Lung (tissue), 12 donors: ENCODE measurements around the gene SSU72. TPM values are rescaled to one million over a fixed set of nuclear protein-coding genes. Genes with fewer than 3 reads are reported as not detected.
A peak's percentile ranks its signal among the peaks of the same experiment; 100 is the strongest.

ENCODE experiments used
- ATAC-seq: fragments of 200-7000 bp; cut with Tn5 transposase; one replicate; pipeline ENCODE4 v1.9.1; 2020; ENCODE audit warnings: moderate number of reproducible peaks; ENCODE audit not compliant: insufficient read depth, low FRiP score
- DNase-seq, 3 donors: peaks; one replicate each; pipeline ENCODE4 v3.0.0-alpha.2; 2013 to 2017
- H3K27ac ChIP-seq, 2 donors: one replicate each; pipeline ENCODE4 v1.5.1; 2013; ENCODE audit warnings: mild to moderate bottlenecking in 2 of 2, moderate library complexity in 2 of 2, control low read depth in 1 of 2, inconsistent platforms in 1 of 2, low read depth in 1 of 2, low read length in 1 of 2
- H3K27me3 ChIP-seq, 3 donors: one replicate each; pipeline ENCODE4 v1.5.1; 2013; ENCODE audit warnings: low read length in 2 of 3; ENCODE audit not compliant: control insufficient read depth in 3 of 3, insufficient read depth in 3 of 3
- H3K36me3 ChIP-seq, 4 donors: one replicate each; pipeline ENCODE4 v1.5.1; 2013; ENCODE audit warnings: low read length in 4 of 4, mild to moderate bottlenecking in 1 of 4, moderate library complexity in 1 of 4; ENCODE audit not compliant: control insufficient read depth in 4 of 4, insufficient read depth in 4 of 4
- H3K4me1 ChIP-seq, 5 donors: one replicate each; pipeline ENCODE4 v1.5.1; 2013; ENCODE audit warnings: low read length in 5 of 5, mild to moderate bottlenecking in 2 of 5, moderate library complexity in 1 of 5; ENCODE audit not compliant: control insufficient read depth in 5 of 5, insufficient read depth in 5 of 5
- H3K4me3 ChIP-seq: one replicate; pipeline ENCODE4 v1.5.1; 2013; ENCODE audit warnings: mild to moderate bottlenecking, control low read depth, moderate library complexity
- H3K9ac ChIP-seq, 2 donors: one replicate each; pipeline ENCODE4 v1.5.1; 2013; ENCODE audit warnings: low read length in 2 of 2, control low read depth in 1 of 2; ENCODE audit not compliant: insufficient read depth in 1 of 2
- H3K9me3 ChIP-seq, 4 donors: one replicate each; pipeline ENCODE4 v1.5.1; 2013; ENCODE audit warnings: low read length in 3 of 4, mild to moderate bottlenecking in 1 of 4, moderate library complexity in 1 of 4; ENCODE audit not compliant: control insufficient read depth in 4 of 4, insufficient read depth in 3 of 4
- CTCF ChIP-seq: IDR thresholded peaks from 2 replicates; pipeline ENCODE4 v1.5.1; 2012; ENCODE audit warnings: mild to moderate bottlenecking; ENCODE audit errors: control extremely low read depth, extremely low read depth
- WGBS, 2 donors: extraction: QIAGEN DNeasy Blood & Tissue Kit; methylation state at CpG; one replicate each; pipeline ENCODE4 v1.1.7; 2013; 5-methylcytosine and 5-hydroxymethylcytosine counted together
- polyA plus RNA-seq, 2 donors: library from polyadenylated mRNA; stranded (reverse); fragments of 200-250 nt; gene quantifications; one replicate each; pipeline ENCODE4 v1.2.1, GENCODE V29; 2013
- total RNA-seq, 2 donors: library from RNA; depleted of rRNA in 1 of 2; stranded (reverse); fragments of >200 nt in 1 of 2; gene quantifications; one replicate each; pipeline ENCODE4 v1.2.1, GENCODE V29; 2014 to 2021
- donor health status: control.
- donor health status: control.
- donor health status: Bipolar disorder and iron deficiency.
- donor health status: healthy.
- donor health status: DM: yes; HTN: yes; CAD: no.

SSU72 gene
- total and polyA plus RNA-seq, 4 donors, result 63.7 to 128 (median 100) TPM

- WGBS, 2 donors, result 86 to 89% methylated on average over 13 of the region's 13 CpGs
- no peak overlapping the region for H3K27ac ChIP-seq
- H3K4me3 ChIP-seq, result no peak overlapping the region
- H3K4me1 ChIP-seq, result peaks cover 0 to 9% (median 2%) of the 10 kb centered on the region in 5 donors
- no peak for TF ChIP-seq CTCF
- DNase-seq (no peak), ATAC-seq (no peak)
- peaks cover 0 to 10% (median 3%) of the 10 kb centered on the region in 3 donors for H3K27me3 ChIP-seq
- H3K9me3 ChIP-seq, result no peaks in the 10 kb centered on the region
- H3K36me3 ChIP-seq, result peaks cover 0 to 9% (median 0%) of the 10 kb centered on the region in 4 donors
- no peak overlapping the region for H3K9ac ChIP-seq
These were observed 3.8 kb upstream of the SSU72 start for GRCh38 chr1:1578371-1578940.

GRCh38 chr1:1577367-1578011 lies 2.8 kb upstream of the SSU72 start:
- H3K27me3 ChIP-seq, result peaks cover 0 to 10% (median 3%) of the 10 kb centered on the region in 3 donors
- H3K9ac ChIP-seq, result no peak overlapping the region
- no peak overlapping the region for H3K27ac ChIP-seq
- DNase-seq (no peak), ATAC-seq (no peak)
- no peaks in the 10 kb centered on the region for H3K9me3 ChIP-seq
- H3K4me1 ChIP-seq, result peaks cover 0 to 13% (median 4%) of the 10 kb centered on the region in 5 donors
- no peak for TF ChIP-seq CTCF
- peaks cover 0 to 9% (median 2%) of the 10 kb centered on the region in 4 donors for H3K36me3 ChIP-seq
- 57 to 67% methylated on average over 10 of the region's 10 CpGs for WGBS, 2 donors
- H3K4me3 ChIP-seq, result no peak overlapping the region

- peaks cover 0 to 3% (median 0%) of the 10 kb centered on the region in 3 donors for H3K27me3 ChIP-seq
- peak overlapping the region; percentile 100 for H3K4me3 ChIP-seq
- peak overlapping the region; percentile 71 to 88 for H3K9ac ChIP-seq
- H3K27ac ChIP-seq, result peak overlapping the region; percentile 99 to 100
- no peaks in the 10 kb centered on the region for H3K9me3 ChIP-seq
- peak; percentile 57 for ATAC-seq
- peak; percentile 59 to 83 (median 78) for DNase-seq
- peaks cover 0 to 13% (median 5%) of the 10 kb centered on the region in 5 donors for H3K4me1 ChIP-seq
- peaks cover 0 to 14% (median 6%) of the 10 kb centered on the region in 4 donors for H3K36me3 ChIP-seq
- WGBS, 2 donors, result 0% methylated on average over 88 to 96 of the region's 96 CpGs
- TF ChIP-seq CTCF, result no peak
These were observed 581 bp downstream of the SSU72 start for GRCh38 chr1:1573843-1574720.
